Endodermal cell (in vitro differentiated cells): ENCODE data around the gene TRIO. TPM values are rescaled to one million over a fixed set of nuclear protein-coding genes. Genes with fewer than 3 reads are reported as not detected.

Experiments
- DNase-seq: peaks from one replicate; pipeline ENCODE4 v3.0.0-alpha.2; 2017
- H3K27ac ChIP-seq: 2 replicates; pipeline ENCODE4 v1.5.1; 2013; ENCODE audit warnings: mild to moderate bottlenecking, low read depth, low read length, moderate library complexity
- H3K27me3 ChIP-seq: 2 replicates; pipeline ENCODE4 v1.6.1; 2013; ENCODE audit warnings: mild to moderate bottlenecking, low read length, moderate library complexity; ENCODE audit not compliant: insufficient read depth, control insufficient read depth, poor library complexity, severe bottlenecking
- H3K36me3 ChIP-seq: 2 replicates; pipeline ENCODE4 v1.7.0; 2013; ENCODE audit warnings: mild to moderate bottlenecking, low read length, moderate library complexity; ENCODE audit not compliant: control insufficient read depth, insufficient read depth
- H3K4me1 ChIP-seq: one replicate; pipeline ENCODE4 v1.7.0; 2013; ENCODE audit warnings: low read length; ENCODE audit not compliant: control insufficient read depth, insufficient read depth
- H3K4me3 ChIP-seq: 2 replicates; pipeline ENCODE4 v1.5.1; 2013; ENCODE audit warnings: mild to moderate bottlenecking, low read length, moderate library complexity
- H3K9ac ChIP-seq: 2 replicates; pipeline ENCODE4 v1.6.1; 2013; ENCODE audit warnings: mild to moderate bottlenecking, low read length, moderate library complexity; ENCODE audit not compliant: poor library complexity, severe bottlenecking; ENCODE audit errors: extremely low read depth
- H3K9me3 ChIP-seq: 2 replicates; pipeline ENCODE4 v1.6.1; 2013; ENCODE audit warnings: mild to moderate bottlenecking, low read length, moderate library complexity; ENCODE audit not compliant: control insufficient read depth
- H3K27ac Mint-ChIP-seq: 2 replicates; pipeline ENCODE4 v1.8.0; 2020; ENCODE audit warnings: mixed read lengths
- H3K27me3 Mint-ChIP-seq: 2 replicates; pipeline ENCODE4 v1.8.0; 2021; ENCODE audit warnings: mild to moderate bottlenecking, mixed read lengths; ENCODE audit not compliant: insufficient read depth
- H3K36me3 Mint-ChIP-seq: 2 replicates; pipeline ENCODE4 v1.8.0; 2020; ENCODE audit warnings: low read depth, mixed read lengths
- H3K4me1 Mint-ChIP-seq: 2 replicates; pipeline ENCODE4 v1.8.0; 2020; ENCODE audit warnings: mixed read lengths
- H3K4me3 Mint-ChIP-seq: 2 replicates; pipeline ENCODE4 v1.8.0; 2020; ENCODE audit warnings: mild to moderate bottlenecking, moderate library complexity, mixed read lengths
- H3K9me3 Mint-ChIP-seq: 2 replicates; pipeline ENCODE4 v1.8.0; 2020; ENCODE audit warnings: mild to moderate bottlenecking, mixed read lengths
- CTCF ChIP-seq: fragments of 200-600 bp; sonication (generic); conservative IDR thresholded peaks from 2 replicates; pipeline ENCODE4 v1.5.0; 2021; ENCODE audit warnings: antibody characterized with exemption, mild to moderate bottlenecking
- WGBS, 2 experiments: methylation state at CpG; one replicate each; pipeline versions ENCODE4 v1.1.5 to v1.1.7; 2013; ENCODE audit warnings: missing lambda C conversion rate in 2 of 2, mixed read lengths in 1 of 2; ENCODE audit not compliant: insufficient coverage in 1 of 2, insufficient read length in 1 of 2; 5-methylcytosine and 5-hydroxymethylcytosine counted together
- total RNA-seq, 2 donors: library from RNA; stranded (reverse); fragmentation: NEBNext Ultra II Directional in 1 of 2; extraction: Animal tissue kit (Norgen Biotek cat#: 25700) in 1 of 2; gene quantifications; 2 replicates in 1 of 2; 3 replicates in 1 of 2; pipeline ENCODE4 v1.2.1, GENCODE V29; 2021

The TRIO gene
- total RNA-seq, 2 donors from 2014 or later, result 88.3 to 109 TPM

GRCh38 chr5:14164164-14165163, 21.3 kb downstream of the TRIO start:
- Mint-ChIP-seq H3K4me1 (peaks cover 31% of the 10 kb centered on the region), H3K4me3 (no peak overlapping the region), H3K36me3 (peaks cover 12% of the 10 kb centered on the region), H3K9me3 (peaks cover 16% of the 10 kb centered on the region), H3K27me3 (no peaks in the 10 kb centered on the region), H3K27ac (no peak overlapping the region)
- DNase-seq, result peak; percentile 41
- Histone ChIP-seq H3K27ac (no peak overlapping the region), H3K36me3 (no peaks in the 10 kb centered on the region), H3K9me3 (peaks cover 18% of the 10 kb centered on the region), H3K4me3 (peak overlapping the region; percentile 24), H3K4me1 (peaks cover under 1% of the 10 kb centered on the region), H3K9ac (no peak overlapping the region), H3K27me3 (no peaks in the 10 kb centered on the region)
- no peak for TF ChIP-seq CTCF
- WGBS, 2 experiments, result 80 to 87% methylated on average over 3 to 7 of the region's 7 CpGs

GRCh38 chr5:14165375-14166106, 22.4 kb downstream of the TRIO start:
- peak overlapping the region; percentile 65 for H3K27ac Mint-ChIP-seq
- peaks cover 16% of the 10 kb centered on the region for H3K9me3 Mint-ChIP-seq
- H3K27ac ChIP-seq, result no peak overlapping the region
- H3K4me3 Mint-ChIP-seq, result no peak overlapping the region
- DNase-seq, result no peak
- peaks cover 4% of the 10 kb centered on the region for H3K4me1 ChIP-seq
- no peak overlapping the region for H3K9ac ChIP-seq
- H3K27me3 ChIP-seq, result no peaks in the 10 kb centered on the region
- H3K9me3 ChIP-seq, result peaks cover 18% of the 10 kb centered on the region
- peaks cover 29% of the 10 kb centered on the region for H3K4me1 Mint-ChIP-seq
- no peaks in the 10 kb centered on the region for H3K27me3 Mint-ChIP-seq
- peaks cover 12% of the 10 kb centered on the region for H3K36me3 Mint-ChIP-seq
- H3K4me3 ChIP-seq, result no peak overlapping the region
- no peak for TF ChIP-seq CTCF
- no peaks in the 10 kb centered on the region for H3K36me3 ChIP-seq
- WGBS, 2 experiments, result 59 to 80% methylated on average over 4 to 9 of the region's 9 CpGs

GRCh38 chr5:14166437-14166836, 23.3 kb downstream of the TRIO start:
- Mint-ChIP-seq H3K27me3 (no peaks in the 10 kb centered on the region), H3K4me3 (no peak overlapping the region), H3K36me3 (peaks cover 12% of the 10 kb centered on the region), H3K9me3 (peaks cover 16% of the 10 kb centered on the region), H3K4me1 (peaks cover 32% of the 10 kb centered on the region), H3K27ac (no peak overlapping the region)
- TF ChIP-seq CTCF, result no peak
- Histone ChIP-seq H3K27me3 (no peaks in the 10 kb centered on the region), H3K27ac (no peak overlapping the region), H3K36me3 (no peaks in the 10 kb centered on the region), H3K9me3 (peaks cover 18% of the 10 kb centered on the region), H3K4me3 (no peak overlapping the region), H3K9ac (no peak overlapping the region), H3K4me1 (peaks cover 4% of the 10 kb centered on the region)
- DNase-seq, result no peak
- WGBS, 2 experiments, result 87 to 89% methylated on average over 6 to 8 of the region's 8 CpGs
